GM12892 (cell line): ENCODE data around the gene DRD4.

ENCODE experiments used
- POLR2A ChIP-seq: IDR thresholded peaks from 2 replicates; pipeline ENCODE4 v1.6.1; 2011; ENCODE audit warnings: low read depth, low read length, control low read depth
- POLR2AphosphoS5 ChIP-seq: IDR thresholded peaks from 2 replicates; pipeline ENCODE4 v1.6.1; 2011; ENCODE audit warnings: low read depth, low read length, control low read depth
- TAF1 ChIP-seq: IDR thresholded peaks from 2 replicates; pipeline ENCODE4 v1.6.1; 2011; ENCODE audit warnings: low read depth, mild to moderate bottlenecking, control low read depth, low read length, borderline replicate concordance

GRCh38 chr11:657691-658126 is 20.6 kb downstream of the DRD4 start:
- no peak for TF ChIP-seq POLR2AphosphoS5
- TF ChIP-seq TAF1 = no peak
- no peak for TF ChIP-seq POLR2A
